ENCODE data around the gene FCRL1.
A peak's percentile ranks its signal among the peaks of the same experiment; 100 is the strongest.

The FCRL1 gene, protein sequence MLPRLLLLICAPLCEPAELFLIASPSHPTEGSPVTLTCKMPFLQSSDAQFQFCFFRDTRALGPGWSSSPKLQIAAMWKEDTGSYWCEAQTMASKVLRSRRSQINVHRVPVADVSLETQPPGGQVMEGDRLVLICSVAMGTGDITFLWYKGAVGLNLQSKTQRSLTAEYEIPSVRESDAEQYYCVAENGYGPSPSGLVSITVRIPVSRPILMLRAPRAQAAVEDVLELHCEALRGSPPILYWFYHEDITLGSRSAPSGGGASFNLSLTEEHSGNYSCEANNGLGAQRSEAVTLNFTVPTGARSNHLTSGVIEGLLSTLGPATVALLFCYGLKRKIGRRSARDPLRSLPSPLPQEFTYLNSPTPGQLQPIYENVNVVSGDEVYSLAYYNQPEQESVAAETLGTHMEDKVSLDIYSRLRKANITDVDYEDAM

DNA sequence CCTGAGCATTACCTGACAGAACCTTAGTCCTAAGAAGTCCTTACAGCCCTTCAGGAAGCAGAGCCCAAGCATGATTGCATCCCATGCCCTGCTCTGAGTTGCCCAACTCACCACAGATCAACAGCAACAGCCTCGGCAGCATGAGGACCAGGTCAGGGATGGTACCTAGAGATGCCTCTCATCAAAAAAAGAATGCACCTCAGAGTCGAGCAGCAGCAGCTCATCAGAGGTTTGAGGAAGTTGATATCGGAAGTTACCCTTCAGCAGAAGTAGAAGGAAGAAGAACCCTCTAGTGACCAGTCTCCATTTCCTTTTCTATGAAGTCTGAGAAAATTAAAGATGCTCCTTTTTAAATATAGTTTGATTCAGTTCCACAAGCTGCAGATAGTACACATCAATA lies at the start of gene FCRL1:
Gene FCRL1 (minus strand): TSS at position 225 of the 400 bp plus-strand sequence. CDS start 83 bp downstream, at position 142.
- no peak within 1 kb of the TSS for H3K4me3 ChIP-seq (replicated peaks in 1 of 2; ENCODE audit: low read depth in 2 of 2, low read length in 2 of 2)
- TF ChIP-seq, protein P1, sequence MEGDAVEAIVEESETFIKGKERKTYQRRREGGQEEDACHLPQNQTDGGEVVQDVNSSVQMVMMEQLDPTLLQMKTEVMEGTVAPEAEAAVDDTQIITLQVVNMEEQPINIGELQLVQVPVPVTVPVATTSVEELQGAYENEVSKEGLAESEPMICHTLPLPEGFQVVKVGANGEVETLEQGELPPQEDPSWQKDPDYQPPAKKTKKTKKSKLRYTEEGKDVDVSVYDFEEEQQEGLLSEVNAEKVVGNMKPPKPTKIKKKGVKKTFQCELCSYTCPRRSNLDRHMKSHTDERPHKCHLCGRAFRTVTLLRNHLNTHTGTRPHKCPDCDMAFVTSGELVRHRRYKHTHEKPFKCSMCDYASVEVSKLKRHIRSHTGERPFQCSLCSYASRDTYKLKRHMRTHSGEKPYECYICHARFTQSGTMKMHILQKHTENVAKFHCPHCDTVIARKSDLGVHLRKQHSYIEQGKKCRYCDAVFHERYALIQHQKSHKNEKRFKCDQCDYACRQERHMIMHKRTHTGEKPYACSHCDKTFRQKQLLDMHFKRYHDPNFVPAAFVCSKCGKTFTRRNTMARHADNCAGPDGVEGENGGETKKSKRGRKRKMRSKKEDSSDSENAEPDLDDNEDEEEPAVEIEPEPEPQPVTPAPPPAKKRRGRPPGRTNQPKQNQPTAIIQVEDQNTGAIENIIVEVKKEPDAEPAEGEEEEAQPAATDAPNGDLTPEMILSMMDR (IDR thresholded peaks at IDR 0.05; ENCODE audit: low read depth, low read length), result no peak
- DNase-seq (ENCODE audit: low read depth in 2 of 2), result no peak

DNA sequence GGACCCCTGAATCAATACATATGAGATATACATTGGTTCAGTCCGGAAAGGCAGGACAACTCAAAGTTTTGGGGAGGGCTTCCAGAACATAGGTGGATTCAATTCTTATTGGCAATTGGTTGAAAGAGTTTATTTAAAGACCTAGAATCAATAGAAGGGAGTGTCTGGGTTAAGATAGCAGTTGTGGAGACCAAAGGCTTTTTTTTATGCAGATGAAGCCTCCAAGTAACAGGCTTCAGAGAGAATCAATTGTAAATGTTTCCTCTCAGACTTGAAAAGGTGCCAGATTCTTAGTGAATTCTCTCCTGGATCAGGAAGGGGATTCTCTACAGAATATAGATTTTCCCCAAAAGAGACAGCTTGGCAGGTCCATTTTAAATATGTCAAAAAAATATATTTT lies 48.7 kb upstream of the FCRL1 start:
- TF ChIP-seq, protein P1 (IDR thresholded peaks at IDR 0.05; ENCODE audit: low read depth, low read length), result no peak
- DNase-seq (ENCODE audit: low read depth in 2 of 2), result no peak

DNA sequence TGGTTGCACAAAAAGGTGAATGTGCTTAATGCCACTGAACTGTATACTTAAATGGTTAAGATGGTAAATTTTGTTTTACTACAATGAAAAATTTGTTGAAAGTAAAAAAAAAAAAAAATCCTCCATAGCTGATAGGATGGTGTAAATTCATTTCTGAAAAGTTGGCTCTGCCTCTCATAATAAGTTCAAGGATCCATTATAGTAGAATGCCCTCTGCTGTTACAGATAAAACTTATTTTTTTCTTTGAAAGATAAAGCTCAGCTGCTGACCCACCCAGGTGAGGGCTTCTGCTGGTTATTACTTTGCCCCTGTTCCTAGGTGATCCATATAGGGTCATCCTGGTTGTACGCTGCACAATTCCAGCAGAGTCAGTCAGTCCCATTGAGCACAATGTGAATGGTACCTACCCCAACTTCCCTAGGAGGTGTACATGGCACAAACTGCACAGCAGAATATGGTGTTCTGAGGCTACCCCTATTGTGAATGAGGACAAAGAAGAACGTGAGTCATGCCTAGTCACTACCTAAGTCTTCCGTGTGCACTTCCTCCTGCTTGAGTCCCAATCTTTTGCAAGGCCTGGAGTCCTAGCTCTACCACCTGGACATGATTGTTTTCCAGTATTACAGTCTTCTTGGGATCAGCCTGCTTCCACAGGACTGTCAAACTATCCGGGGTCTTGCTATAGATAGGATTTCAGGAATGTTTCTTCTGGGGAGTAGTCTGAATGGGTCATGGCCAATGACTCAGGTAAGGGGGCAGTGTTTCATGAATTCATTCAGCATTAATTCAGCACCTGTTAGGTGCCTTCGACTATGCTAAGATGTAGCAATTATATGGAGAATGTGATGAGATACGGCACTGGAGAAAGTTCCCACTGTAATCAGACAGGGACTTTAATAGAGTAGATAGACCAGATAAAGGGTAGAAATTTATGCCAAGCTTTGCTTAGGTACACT lies 42.5 kb upstream of the FCRL1 start:
- no peak overlapping the region for H3K4me3 ChIP-seq (replicated peaks in 1 of 2; ENCODE audit: low read depth in 2 of 2, low read length in 2 of 2)
- DNase-seq (ENCODE audit: low read depth in 2 of 2), result peak in 1 of 2 donors; percentile 9
- TF ChIP-seq, protein P1 (IDR thresholded peaks at IDR 0.05; ENCODE audit: low read depth, low read length), result no peak

More for the DNA sequence above, 48.7 kb upstream of the FCRL1 start:
- H3K4me3 ChIP-seq (replicated peaks in 1 of 2; ENCODE audit: low read depth in 2 of 2, low read length in 2 of 2), result no peak overlapping the region

DNA sequence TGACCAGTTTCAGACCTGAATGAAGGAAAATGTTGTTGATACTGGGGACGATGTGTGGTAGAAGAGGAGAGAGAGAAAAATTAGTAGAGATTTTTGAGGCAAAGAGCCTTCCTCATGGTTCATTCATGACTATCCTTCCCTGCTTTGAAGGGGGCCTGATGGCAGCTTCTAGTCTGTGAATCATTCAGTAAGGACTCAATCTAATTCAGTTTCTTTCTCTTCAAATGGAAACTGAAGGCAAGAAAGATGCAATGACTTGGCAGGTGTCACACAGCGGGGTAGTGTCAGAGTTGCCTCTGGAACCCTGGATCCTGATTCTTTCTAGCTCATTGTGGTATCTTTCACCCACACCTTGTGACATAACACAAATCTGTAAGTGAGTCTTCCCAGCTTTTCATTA lies 36.6 kb upstream of the FCRL1 start:
- DNase-seq (ENCODE audit: low read depth in 2 of 2), result no peak
- TF ChIP-seq, protein P1 (IDR thresholded peaks at IDR 0.05; ENCODE audit: low read depth, low read length), result no peak
- no peak overlapping the region for H3K4me3 ChIP-seq (replicated peaks in 1 of 2; ENCODE audit: low read depth in 2 of 2, low read length in 2 of 2)

DNA sequence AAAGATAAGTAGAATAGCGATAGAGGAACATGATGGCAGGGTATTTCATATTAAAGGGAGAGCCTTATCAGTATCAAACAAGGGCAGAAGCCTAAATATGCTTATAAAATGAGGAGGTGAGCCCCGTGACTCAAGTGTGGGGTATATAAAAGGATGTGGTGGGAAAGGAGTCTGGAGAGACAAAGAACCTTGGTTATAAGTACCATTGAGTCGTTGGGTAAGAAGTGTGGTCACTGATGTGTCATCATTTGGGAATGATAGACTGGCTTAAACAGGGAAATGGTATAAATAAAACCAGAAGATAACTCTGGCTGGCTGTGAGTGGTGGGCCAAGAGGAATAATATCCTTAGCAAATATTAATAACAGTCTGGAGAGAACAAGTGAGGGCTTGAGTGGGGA lies 32.6 kb upstream of the FCRL1 start:
- H3K4me3 ChIP-seq (replicated peaks in 1 of 2; ENCODE audit: low read depth in 2 of 2, low read length in 2 of 2), result no peak overlapping the region
- TF ChIP-seq, protein P1 (IDR thresholded peaks at IDR 0.05; ENCODE audit: low read depth, low read length), result no peak
- DNase-seq (ENCODE audit: low read depth in 2 of 2), result peak in 1 of 2 donors; percentile 9

DNA sequence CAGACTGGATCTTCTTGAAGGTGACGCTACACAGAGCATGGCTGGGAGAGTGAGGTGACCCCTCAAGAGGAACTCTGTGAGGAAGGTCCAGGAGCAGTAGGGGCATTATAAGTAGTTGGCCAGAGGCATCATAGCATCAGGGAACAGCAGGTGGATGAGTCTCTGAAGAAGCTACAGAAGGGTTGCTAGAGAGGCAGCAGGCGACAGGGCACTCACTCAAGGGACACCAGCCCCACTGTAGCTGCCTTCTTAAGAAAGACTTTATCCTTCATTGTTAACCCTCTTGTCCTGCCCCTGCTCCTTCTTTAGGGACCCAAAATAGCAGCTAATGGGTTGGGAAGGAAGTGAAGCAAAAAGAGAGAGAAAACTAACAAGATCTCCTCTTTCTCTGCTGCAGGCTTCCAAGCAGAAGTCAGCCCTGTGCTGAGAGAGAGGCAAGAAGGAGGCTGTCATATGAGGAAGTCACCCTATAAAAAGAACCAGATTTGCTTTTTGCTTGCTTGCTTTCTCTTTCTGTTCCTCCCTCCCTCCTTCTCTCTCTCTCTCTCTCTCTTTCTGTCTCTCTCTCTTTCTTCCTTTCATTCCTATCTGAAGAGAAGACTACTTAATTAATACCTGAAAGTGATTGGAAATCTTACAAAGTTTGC lies 29.4 kb upstream of the FCRL1 start:
- H3K4me3 ChIP-seq (replicated peaks in 1 of 2; ENCODE audit: low read depth in 2 of 2, low read length in 2 of 2), result no peak overlapping the region
- no peak for DNase-seq (ENCODE audit: low read depth in 2 of 2)
- TF ChIP-seq, protein P1 (IDR thresholded peaks at IDR 0.05; ENCODE audit: low read depth, low read length), result no peak
